ENCODE results near the gene KATNA1. TPM values are rescaled to one million over a fixed set of nuclear protein-coding genes. Genes with fewer than 3 reads are reported as not detected.

Gene KATNA1
- total RNA-seq, 1 experiment from 2014 or later: 32.6 TPM

GRCh38 chr6:149646599-149646998 is 1.9 kb downstream of the KATNA1 start:
- Histone ChIP-seq H3K4me1 (replicated peaks) (0 out of 2 replicates have a peak, but pooled peaks cover 3% of the 10 kb centered on the region), H3K27ac (no peak overlapping the region), H3K27me3 (replicated peaks) (no peaks in the 10 kb centered on the region), H3K36me3 (no peaks in the 10 kb centered on the region; the same call in 1 of the 2 replicates), H3K4me3 (peak overlapping the region; percentile 63; the same call in 1 of the 2 replicates), H3K9me3 (replicated peaks) (no peaks in the 10 kb centered on the region)
- DNase-seq (ENCODE audit: low read depth in 1 of 2, low spot score in 2 of 2): no peak

DNA sequence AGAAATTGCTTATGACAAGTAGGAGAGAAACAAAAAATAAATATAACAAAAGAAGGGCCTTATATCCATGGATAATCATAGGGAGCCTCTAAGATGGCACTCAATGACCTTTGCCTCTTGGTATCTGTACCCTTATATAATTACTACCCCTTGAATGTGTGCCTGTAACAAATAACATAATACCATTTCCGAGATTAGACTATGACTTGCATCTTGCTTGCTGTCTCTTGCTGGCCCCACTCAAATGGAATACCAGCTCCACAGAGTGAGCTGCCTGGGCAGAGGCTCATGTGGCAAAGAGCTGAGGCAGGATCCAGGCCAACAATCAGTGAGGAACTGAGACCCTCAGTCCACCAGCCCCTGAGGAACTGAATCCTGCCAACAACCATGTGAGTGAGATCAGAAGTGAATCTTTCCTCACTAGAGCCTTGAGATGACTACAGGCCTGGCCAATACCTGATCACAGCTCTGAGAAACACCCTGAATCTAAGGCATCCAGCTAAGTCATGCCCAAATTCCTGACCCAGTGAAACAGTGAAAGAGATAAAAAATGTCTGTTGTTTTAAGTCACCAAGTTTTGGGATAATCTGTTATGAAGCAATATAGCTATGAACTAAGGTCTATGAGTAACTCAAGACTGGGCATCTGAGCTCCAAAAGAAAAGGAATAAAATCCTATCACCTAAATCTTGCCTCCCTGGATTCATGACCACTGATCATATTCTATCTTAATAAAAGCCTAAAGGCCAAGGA is 5.5 kb downstream of the KATNA1 start:
- Histone ChIP-seq H3K27ac (no peak overlapping the region), H3K9me3 (replicated peaks) (no peaks in the 10 kb centered on the region), H3K36me3 (peaks cover 3% of the 10 kb centered on the region), H3K4me1 (replicated peaks) (no peaks in the 10 kb centered on the region), H3K27me3 (replicated peaks) (no peaks in the 10 kb centered on the region), H3K4me3 (no peak overlapping the region)
- no peak for DNase-seq (ENCODE audit: low read depth in 1 of 2, low spot score in 2 of 2)

DNA sequence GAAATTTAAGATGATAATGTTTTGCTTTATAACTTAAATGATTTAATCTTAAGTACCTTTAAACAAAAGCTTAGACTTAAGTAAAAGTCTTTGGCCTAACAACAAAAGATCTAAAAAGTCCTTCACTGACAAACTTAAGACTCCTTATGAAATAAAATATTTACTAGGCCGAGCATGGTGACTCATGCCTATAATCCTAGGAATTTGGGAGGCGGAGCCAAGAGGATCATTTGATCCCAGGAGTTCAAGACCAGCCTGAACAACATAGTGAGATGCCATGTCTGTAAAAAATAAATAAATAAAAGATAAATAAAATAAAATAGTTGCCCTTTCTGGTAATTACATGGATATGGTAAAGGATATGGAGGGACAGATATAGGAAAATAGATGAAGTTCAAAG is 12.4 kb downstream of the KATNA1 start:
- Histone ChIP-seq H3K27ac (no peak overlapping the region), H3K4me1 (replicated peaks) (no peaks in the 10 kb centered on the region), H3K4me3 (no peak overlapping the region), H3K27me3 (replicated peaks) (no peaks in the 10 kb centered on the region), H3K9me3 (replicated peaks) (no peaks in the 10 kb centered on the region), H3K36me3 (peaks cover 37% of the 10 kb centered on the region)
- peak in 1 of 2 experiments; percentile 22 for DNase-seq (ENCODE audit: low read depth in 1 of 2, low spot score in 2 of 2)

DNA sequence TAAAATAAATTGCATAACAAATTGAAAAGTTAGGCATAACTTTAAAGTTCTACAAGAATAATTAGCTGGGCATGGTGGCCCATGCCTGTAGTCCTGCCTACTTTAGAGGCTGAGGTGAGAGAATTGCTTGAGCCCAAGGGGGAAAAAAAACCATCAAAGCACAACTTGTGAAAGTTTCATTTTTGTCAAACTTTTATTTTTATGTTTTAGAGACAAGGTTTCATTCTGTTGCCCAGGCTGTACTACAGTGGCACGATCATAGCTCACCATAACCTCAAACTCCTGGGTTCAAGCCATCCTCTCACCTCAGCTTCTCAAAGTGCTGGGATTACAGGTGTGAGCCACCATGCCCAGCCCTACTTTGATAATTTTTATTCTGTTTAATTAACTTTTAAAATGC is 14.2 kb downstream of the KATNA1 start:
- H3K4me3 ChIP-seq: no peak overlapping the region
- H3K27ac ChIP-seq: no peak overlapping the region
- H3K9me3 ChIP-seq (replicated peaks): no peaks in the 10 kb centered on the region
- peaks cover 43% of the 10 kb centered on the region for H3K36me3 ChIP-seq
- H3K27me3 ChIP-seq (replicated peaks): no peaks in the 10 kb centered on the region
- no peaks in the 10 kb centered on the region for H3K4me1 ChIP-seq (replicated peaks)
- DNase-seq (ENCODE audit: low read depth in 1 of 2, low spot score in 2 of 2): no peak

DNA sequence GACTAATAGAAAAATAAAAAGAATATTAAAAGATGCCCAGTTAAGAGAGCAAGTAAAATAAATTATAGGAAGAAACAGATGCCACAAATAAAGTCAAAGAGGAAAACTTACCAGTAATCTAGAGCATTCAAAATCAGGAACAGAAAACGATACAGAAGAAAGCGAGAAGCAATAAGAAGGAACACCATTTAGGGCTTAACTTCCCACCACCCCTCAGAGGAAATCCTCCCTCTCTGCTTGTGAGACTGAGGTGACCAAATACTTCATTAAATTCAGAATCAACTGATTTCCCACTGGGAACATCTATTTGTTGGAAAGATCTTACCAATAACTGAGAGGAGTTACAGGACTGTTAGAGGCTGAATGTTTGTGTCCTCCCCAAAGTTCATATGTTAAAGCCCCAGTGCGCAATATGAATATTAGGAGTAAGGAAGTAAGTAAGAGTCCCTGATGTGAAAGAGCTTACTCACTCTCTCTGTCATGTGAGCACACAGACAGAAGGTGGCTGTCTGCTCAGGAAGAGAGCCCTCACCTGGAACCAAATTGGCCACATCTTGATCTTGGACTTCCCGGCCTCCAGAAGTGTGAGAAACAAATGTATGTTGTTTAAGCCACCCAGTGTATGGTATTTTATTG is 19.5 kb downstream of the KATNA1 start:
- Histone ChIP-seq H3K27ac (no peak overlapping the region), H3K9me3 (replicated peaks) (no peaks in the 10 kb centered on the region), H3K4me3 (no peak overlapping the region), H3K4me1 (replicated peaks) (no peaks in the 10 kb centered on the region; the same call in 1 of the 2 replicates), H3K27me3 (replicated peaks) (no peaks in the 10 kb centered on the region), H3K36me3 (peaks cover 34% of the 10 kb centered on the region)
- no peak for DNase-seq (ENCODE audit: low read depth in 1 of 2, low spot score in 2 of 2)

- Histone ChIP-seq H3K4me1 (replicated peaks) (no peaks in the 10 kb centered on the region; the same call in 1 of the 2 replicates), H3K27ac (no peak overlapping the region), H3K4me3 (no peak overlapping the region), H3K27me3 (replicated peaks) (no peaks in the 10 kb centered on the region), H3K36me3 (peaks cover 39% of the 10 kb centered on the region), H3K9me3 (replicated peaks) (no peaks in the 10 kb centered on the region)
- no peak for DNase-seq (ENCODE audit: low read depth in 1 of 2, low spot score in 2 of 2)
Measured at GRCh38 chr6:149627672-149628071, 20.8 kb downstream of the KATNA1 start.

- H3K27ac ChIP-seq: no peak overlapping the region
- no peaks in the 10 kb centered on the region for H3K27me3 ChIP-seq (replicated peaks)
- H3K4me1 ChIP-seq (replicated peaks): no peaks in the 10 kb centered on the region
- DNase-seq (ENCODE audit: low read depth in 1 of 2, low spot score in 2 of 2): no peak
- peaks cover 5% of the 10 kb centered on the region; the same call in 1 of the 2 replicates for H3K9me3 ChIP-seq (replicated peaks)
- peaks cover 19% of the 10 kb centered on the region for H3K36me3 ChIP-seq
- no peak overlapping the region for H3K4me3 ChIP-seq
Measured at GRCh38 chr6:149615805-149616204, 32.7 kb downstream of the KATNA1 start.

DNA sequence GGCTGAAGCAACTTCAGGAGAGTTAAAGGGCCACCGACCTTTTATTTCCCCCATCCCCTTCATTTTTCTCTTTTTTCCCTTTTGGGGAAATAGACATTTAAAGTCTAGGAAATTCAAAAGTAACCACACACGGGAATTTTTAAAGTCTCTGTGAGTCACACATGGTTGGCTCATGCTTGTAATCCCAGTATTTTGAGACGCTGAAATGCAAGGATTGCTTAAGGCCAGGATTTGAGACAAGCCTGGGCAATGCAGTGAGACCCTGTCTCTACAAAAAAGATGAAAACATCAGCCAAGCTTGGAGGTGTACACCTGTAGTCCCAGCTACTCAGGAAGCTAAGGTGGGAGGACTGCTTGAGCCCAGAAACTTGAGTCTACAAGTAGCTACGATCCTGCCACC is 34.2 kb downstream of the KATNA1 start:
- Histone ChIP-seq H3K9me3 (replicated peaks) (peaks cover 5% of the 10 kb centered on the region; the same call in 1 of the 2 replicates), H3K36me3 (peaks cover 13% of the 10 kb centered on the region), H3K27me3 (replicated peaks) (no peaks in the 10 kb centered on the region), H3K27ac (no peak overlapping the region), H3K4me1 (replicated peaks) (no peaks in the 10 kb centered on the region), H3K4me3 (no peak overlapping the region)
- no peak for DNase-seq (ENCODE audit: low read depth in 1 of 2, low spot score in 2 of 2)

DNA sequence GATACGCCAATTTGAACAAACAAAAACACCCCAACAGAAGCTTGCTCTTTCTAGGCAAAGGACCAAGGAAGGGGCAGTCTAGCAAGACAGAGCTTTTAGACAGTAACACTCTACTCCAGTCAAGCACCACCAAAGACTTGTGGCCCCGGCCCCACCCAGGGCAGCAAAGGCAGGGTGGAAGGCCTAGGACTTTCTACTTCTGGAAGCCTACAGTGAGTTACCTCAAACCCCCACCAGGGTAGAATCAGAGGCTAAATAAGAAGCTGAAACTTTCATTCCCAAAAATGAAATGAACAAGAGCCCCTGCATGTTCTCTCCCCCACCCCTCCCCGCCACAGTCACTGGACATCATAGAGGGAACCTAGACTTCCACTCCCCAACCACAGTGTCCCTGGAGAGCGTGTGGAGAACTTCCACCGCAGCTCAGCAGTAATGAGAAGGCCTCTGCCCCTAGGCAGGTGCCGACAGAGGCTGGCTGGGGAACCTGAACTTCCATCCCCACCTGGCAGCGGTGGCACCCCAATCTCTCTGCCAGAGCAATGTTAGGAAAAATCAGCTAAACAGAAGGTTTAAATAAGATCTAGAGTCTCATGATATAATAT is 40.0 kb downstream of the KATNA1 start:
- Histone ChIP-seq H3K4me1 (replicated peaks) (no peaks in the 10 kb centered on the region), H3K9me3 (replicated peaks) (peaks cover 3% of the 10 kb centered on the region; the same call in 1 of the 2 replicates), H3K4me3 (no peak overlapping the region), H3K27ac (no peak overlapping the region), H3K36me3 (peaks cover 12% of the 10 kb centered on the region), H3K27me3 (replicated peaks) (no peaks in the 10 kb centered on the region)
- DNase-seq (ENCODE audit: low read depth in 1 of 2, low spot score in 2 of 2): no peak

- H3K27ac ChIP-seq: no peak overlapping the region
- H3K36me3 ChIP-seq: peaks cover 38% of the 10 kb centered on the region
- H3K4me3 ChIP-seq: no peak overlapping the region
- H3K4me1 ChIP-seq (replicated peaks): no peaks in the 10 kb centered on the region
- no peak for DNase-seq (ENCODE audit: low read depth in 1 of 2, low spot score in 2 of 2)
- no peaks in the 10 kb centered on the region for H3K27me3 ChIP-seq (replicated peaks)
- no peaks in the 10 kb centered on the region for H3K9me3 ChIP-seq (replicated peaks)
Measured at GRCh38 chr6:149600508-149600907, 48.0 kb downstream of the KATNA1 start.

GRCh38 chr6:149593408-149593807 is 55.1 kb downstream of the KATNA1 start:
- Histone ChIP-seq H3K9me3 (replicated peaks) (no peaks in the 10 kb centered on the region), H3K27ac (no peak overlapping the region), H3K36me3 (peaks cover 57% of the 10 kb centered on the region), H3K4me3 (no peak overlapping the region), H3K4me1 (replicated peaks) (no peaks in the 10 kb centered on the region), H3K27me3 (replicated peaks) (no peaks in the 10 kb centered on the region)
- DNase-seq (ENCODE audit: low read depth in 1 of 2, low spot score in 2 of 2): no peak

GRCh38 chr6:149592983-149593382 is 55.5 kb downstream of the KATNA1 start:
- Histone ChIP-seq H3K4me3 (no peak overlapping the region), H3K4me1 (replicated peaks) (no peaks in the 10 kb centered on the region), H3K27me3 (replicated peaks) (no peaks in the 10 kb centered on the region), H3K27ac (no peak overlapping the region), H3K9me3 (replicated peaks) (no peaks in the 10 kb centered on the region), H3K36me3 (peaks cover 57% of the 10 kb centered on the region)
- no peak for DNase-seq (ENCODE audit: low read depth in 1 of 2, low spot score in 2 of 2)

GRCh38 chr6:149586149-149586548 is 62.4 kb downstream of the KATNA1 start:
- Histone ChIP-seq H3K27me3 (replicated peaks) (no peaks in the 10 kb centered on the region), H3K4me3 (no peak overlapping the region), H3K9me3 (replicated peaks) (no peaks in the 10 kb centered on the region), H3K36me3 (peaks cover 14% of the 10 kb centered on the region), H3K4me1 (replicated peaks) (no peaks in the 10 kb centered on the region), H3K27ac (no peak overlapping the region)
- DNase-seq (ENCODE audit: low read depth in 1 of 2, low spot score in 2 of 2): no peak

DNA sequence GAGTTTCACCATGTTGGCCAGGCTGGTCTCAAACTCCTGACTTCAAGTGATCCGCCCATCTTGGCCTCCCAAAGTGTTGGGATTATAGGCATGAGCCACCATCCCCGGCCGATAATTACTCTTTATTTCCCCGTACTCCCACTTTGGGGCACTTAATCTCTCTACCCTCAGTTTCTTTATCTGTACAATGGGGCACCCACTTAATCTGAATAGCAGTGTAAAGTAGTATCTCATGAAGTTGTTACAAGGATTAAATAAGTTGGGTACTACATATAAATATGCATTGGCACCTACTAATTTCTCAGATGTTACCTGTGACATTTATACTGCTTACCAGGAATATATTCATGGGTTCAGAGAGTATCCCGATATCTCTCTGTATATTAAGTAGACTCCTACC is 67.2 kb downstream of the KATNA1 start:
- H3K4me3 ChIP-seq: no peak overlapping the region
- peaks cover 4% of the 10 kb centered on the region; the same call in 1 of the 2 replicates for H3K36me3 ChIP-seq
- H3K4me1 ChIP-seq (replicated peaks): no peaks in the 10 kb centered on the region
- DNase-seq (ENCODE audit: low read depth in 1 of 2, low spot score in 2 of 2): no peak
- no peak overlapping the region for H3K27ac ChIP-seq
- H3K27me3 ChIP-seq (replicated peaks): no peaks in the 10 kb centered on the region
- H3K9me3 ChIP-seq (replicated peaks): no peaks in the 10 kb centered on the region

All from SJSA1 (cell line).